SH-SY5Y (cell line): ENCODE results near the gene GLMP.

Source experiments
- GATA2 ChIP-seq: IDR thresholded peaks from 2 replicates; pipeline ENCODE4 v1.6.1; 2011; ENCODE audit warnings: mild to moderate bottlenecking, low read depth, low read length
- GATA3 ChIP-seq: IDR thresholded peaks from 2 replicates; pipeline ENCODE4 v1.6.1; 2011; ENCODE audit warnings: low read depth, mild to moderate bottlenecking, low read length, moderate library complexity

- TF ChIP-seq GATA2: no peak
- no peak for TF ChIP-seq GATA3
These were observed 7.8 kb upstream of the GLMP start for GRCh38 chr1:156303241-156303640.
